GM18517 (cell line): Measurements from ENCODE around the gene NOS1AP.
"Not testable (repeated sequence)": the region's sequence is repeated elsewhere in the genome, so short reads cannot be mapped to it uniquely, and the experiment has no call there.

ENCODE experiments used
- ATAC-seq: cut with Tn5 transposase; IDR thresholded peaks from one replicate; pipeline ENCODE4 v1.9.1; 2021; ENCODE audit warnings: mild to moderate bottlenecking, moderate library complexity; ENCODE audit not compliant: unreplicated experiment

Gene NOS1AP

GRCh38 chr1:162069334-162070093 is at the start of gene NOS1AP:
Gene NOS1AP, plus strand, starts transcription at chr1:162069691. Its CDS starts 487 bp downstream, at chr1:162070178.
- ATAC-seq = peak; percentile 88

DNA sequence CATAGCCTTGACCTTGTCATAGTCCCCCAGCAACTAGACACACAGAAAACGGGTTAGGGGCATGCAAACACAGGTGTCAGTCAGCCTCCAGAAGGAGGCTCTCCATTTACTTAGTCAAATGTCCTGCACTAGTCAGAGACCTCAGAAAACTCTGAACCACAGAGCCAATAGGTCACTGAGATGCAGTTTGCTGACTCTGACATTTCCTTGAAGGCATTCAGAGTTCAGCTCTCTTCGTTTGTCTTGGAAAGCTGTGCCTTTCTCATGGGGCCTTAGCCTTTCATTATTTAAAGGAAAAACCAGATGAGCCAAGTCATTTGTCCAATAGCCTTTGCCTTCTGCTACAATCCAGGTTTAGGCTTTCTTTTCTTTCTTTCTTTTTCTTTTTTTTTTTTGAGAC is 49.3 kb upstream of the NOS1AP start:
- no peak for ATAC-seq

- ATAC-seq = no peak
These were observed 48.4 kb upstream of the NOS1AP start for GRCh38 chr1:162021124-162021523.

DNA sequence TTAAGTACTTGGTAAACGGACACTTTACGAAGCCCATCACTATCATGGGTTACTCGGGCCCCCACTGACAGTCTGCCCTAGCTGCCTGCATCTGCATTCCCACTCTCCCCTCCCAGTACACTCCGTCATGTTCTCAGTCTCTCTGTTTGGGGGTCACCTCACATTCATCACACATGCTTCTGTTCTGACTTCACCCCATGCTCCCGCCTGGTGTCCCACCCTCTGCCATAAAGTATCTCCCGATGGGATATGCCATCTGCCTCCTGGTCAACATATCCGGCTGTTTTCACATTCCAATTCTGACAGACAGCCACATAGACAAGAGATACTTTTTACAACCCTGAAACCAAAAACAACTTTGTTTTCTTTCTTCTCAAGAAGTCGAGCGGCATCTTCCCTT is 46.9 kb upstream of the NOS1AP start:
- ATAC-seq = no peak

DNA sequence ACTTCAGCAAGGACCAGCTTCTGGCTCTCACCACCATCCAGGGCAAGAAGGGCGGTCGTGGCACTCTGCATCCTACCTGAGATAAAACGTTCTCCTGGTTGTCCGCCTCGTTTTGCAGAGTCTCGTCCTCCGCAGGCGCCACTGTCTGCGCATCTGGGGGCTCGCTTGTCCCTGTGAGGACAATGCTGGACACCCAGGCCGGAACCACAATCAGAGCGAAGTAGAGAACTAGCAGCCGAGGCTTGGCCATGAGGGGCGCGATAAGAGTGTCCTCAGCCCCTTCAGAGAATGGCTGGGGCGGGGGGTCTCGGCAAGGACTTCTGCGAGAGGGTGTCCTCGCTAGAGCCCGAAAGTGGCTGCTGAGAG is 46.3 kb upstream of the NOS1AP start:
- ATAC-seq = no peak

DNA sequence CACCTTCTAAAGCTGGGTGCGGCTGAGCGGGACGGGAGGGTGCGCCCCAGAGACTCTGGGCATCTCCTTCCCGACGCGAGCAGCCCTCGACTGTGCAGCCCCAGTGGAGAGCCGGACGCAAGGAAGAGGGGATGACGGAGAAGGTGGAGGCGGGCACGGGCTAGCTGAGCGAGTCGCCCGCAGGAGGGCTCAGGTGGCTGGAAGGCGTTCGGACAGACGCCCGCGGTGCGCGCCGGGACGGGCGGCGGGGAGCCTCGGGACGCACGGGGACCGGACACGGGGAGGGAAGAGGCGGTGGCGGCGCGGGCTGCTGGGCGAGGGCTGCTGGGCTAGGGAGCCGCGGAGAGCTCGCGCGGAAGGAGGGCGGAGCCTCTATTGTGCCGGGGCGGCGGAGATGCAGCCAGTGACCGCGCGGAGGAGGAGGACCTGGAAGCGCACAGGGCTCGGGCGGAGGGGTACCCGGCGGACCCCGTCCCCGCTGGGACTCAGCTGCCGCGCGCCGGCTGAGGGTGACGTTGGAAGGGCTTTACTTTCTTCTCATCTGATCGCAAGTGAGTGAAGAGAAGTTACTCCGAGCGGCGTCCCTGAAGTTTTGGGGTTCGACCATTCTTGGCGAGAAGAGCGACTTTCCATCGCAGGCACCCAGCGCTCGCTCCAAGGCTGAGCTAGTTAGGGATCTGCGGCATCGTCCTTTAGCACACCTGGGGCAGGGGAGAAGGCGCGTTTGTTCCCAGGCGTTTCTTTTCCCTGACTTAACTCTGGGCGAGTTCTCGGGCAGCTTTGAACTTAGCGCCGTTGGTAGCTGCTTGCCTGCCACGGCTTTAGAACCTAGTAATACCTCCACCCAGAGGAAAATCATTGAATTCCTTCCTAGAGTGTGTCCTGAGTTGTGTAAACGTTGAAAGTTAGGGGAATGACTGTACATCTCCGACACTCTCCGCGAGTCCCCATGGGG is 45.7 kb upstream of the NOS1AP start, which contains the start of gene OLFML2B:
Gene OLFML2B (minus strand): TSS at position 323 of the 955 bp plus-strand sequence. CDS start 439 bp downstream, outside the sequence.
- peak; percentile 52 for ATAC-seq

- no peak for ATAC-seq
These were observed 44.0 kb upstream of the NOS1AP start for GRCh38 chr1:162025541-162025940.

DNA sequence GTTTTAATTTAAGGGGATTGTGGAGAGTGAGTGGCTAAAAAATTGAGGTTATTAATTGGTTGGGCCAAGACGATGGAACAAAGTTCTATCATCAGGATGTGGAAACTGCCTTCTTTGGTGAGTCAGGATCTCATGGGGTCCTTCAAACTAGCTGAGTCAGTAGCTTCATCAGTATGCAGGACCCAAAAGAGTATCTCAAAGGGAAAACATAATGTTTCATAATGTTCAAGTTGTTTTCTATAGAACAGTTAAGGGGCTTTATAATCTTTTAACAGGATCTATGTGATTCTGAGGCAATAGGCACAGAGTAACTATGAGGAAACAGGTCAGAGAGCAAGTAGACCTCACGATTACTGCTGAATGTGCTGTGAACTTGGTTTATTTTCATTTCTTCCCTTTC is 42.6 kb upstream of the NOS1AP start:
- ATAC-seq = no peak

DNA sequence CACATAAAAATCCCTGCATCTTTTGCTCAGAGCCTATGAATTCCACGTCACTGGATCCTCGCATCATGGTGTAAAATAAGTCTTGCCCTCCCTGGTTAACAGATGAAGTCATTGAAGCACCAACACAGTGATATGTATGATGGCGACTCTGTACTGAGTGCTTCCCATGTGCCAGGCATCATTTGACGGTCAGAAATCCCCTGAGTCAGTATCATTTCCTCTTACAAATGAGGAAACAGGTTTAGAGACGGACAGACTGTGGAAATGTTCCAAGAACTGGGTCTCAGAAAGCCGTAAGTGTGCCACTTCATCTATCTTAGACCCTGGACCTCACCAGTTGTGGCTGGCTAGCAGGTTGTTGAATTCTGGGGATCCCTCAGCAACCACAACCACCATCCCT is 40.8 kb upstream of the NOS1AP start:
- ATAC-seq = peak; percentile 67

DNA sequence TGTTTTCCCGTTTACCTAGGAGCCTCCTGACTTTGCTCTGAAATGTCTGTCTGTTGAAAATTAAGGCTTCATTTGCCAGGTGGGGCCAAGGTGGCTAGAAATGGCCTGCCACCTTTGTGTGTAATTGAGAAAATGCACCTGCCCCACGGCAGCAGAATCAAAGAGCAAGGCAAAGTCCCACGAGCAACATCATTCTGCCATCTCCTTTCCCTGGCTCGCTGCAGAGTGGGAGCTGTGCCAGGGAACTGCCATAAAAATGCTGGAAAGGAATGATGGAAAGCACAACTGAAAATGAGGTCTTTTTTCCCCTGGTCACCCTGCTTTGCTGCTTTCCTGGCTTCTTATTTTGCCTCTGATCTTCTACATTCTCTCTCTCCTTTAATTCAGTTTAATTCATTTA is 40.3 kb upstream of the NOS1AP start:
- ATAC-seq = no peak

GRCh38 chr1:162030759-162031280 is 38.7 kb upstream of the NOS1AP start:
- ATAC-seq = no peak

DNA sequence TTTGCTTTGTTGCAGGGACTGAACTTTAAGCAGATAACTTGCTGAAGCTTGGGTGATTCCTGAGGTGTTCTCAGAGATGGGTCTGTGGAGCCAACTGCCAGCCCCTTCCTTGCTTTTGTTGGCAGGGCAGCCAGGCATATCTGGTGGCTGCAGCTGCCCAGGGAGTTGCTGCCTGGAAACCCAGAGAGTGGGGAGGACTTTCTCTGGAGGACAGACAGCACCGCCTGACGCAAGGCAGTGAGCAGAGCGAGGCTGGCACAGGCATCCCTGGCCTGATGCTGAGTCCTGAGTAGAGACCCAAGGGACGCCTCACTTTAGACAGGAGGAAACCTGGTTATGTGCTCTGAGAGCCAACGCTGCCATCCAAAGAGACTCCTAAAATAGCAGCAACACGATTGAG is 36.1 kb upstream of the NOS1AP start:
- ATAC-seq = no peak

DNA sequence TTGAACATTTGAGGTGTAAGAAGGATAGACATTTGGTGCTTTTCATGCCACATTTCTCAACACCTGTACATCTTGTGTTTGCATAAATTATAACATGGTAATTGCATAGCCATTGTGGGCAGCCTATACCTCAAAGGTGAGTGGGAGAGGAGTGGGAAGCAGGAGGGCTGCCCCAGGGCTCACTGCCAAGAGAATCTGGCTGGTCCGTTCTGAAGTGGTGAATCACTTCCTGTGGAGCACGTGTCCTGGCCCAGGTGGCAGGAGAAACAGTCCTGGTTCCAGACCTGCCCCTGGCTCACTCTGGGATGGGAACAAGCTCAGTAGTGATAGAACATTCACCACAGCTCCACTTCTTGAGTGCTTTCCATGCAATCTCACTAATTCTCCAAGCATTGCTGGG is 34.2 kb upstream of the NOS1AP start:
- no peak for ATAC-seq

GRCh38 chr1:162036163-162036562 is 33.3 kb upstream of the NOS1AP start:
- ATAC-seq = no peak

- no peak for ATAC-seq
These were observed 30.9 kb upstream of the NOS1AP start for GRCh38 chr1:162038624-162039023.

- ATAC-seq = no peak
These were observed 29.5 kb upstream of the NOS1AP start for GRCh38 chr1:162040001-162040400.

DNA sequence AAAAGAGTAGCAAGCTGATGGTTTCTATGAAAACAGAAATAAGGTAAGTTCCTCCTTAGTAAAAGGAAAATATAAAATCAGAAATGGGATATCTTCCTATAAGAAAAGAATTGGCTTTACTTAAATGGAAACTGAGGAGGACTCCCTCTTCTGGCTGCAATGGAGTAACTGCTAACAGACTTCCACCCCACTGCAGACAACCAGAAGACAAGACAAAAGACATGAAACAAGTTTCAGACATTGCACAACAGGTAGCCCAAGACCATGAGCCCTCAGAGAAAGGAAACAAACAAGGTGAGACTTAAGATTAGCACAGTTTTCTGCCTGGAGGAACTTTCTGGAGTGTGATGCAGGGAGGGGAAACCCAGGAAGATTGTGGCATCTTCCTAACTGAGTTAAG is 28.8 kb upstream of the NOS1AP start:
- ATAC-seq = no peak

DNA sequence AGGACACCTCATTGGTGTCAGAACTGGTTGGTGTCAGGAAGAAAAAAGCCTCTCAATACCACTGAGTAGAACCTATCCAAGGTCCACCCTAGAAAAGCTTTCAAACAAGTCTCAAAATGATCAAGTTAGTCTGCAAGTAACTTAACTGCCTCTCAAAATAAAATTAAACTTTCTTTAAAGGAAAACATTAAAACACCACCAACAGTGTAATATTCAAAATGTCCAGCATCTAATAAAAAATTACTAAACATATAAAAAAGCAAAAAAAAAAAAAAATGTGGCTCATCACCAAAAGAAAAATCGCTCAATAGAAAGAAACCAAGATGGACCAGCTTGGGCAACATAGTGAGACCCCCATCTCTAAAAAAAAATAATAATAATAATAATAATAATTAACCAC is 27.1 kb upstream of the NOS1AP start:
- ATAC-seq = no peak

DNA sequence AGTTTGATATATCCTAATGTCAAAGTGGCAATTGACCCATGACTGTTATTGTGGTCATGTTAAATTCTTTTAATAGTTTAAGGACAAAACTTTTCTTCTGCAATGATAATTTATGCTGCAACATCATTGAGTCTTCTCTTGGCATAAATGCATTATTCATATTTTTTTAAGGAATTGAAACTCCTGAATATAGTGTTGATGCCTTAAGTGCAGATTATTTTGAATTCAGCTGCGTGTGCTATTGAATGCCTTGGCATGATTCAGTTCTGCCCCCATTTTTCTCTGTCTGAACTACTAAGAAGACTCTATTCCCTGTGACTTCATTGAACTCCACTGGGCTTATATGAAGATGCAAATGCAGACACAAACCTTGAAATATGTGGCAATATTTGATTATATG is 22.6 kb upstream of the NOS1AP start:
- ATAC-seq = no peak

DNA sequence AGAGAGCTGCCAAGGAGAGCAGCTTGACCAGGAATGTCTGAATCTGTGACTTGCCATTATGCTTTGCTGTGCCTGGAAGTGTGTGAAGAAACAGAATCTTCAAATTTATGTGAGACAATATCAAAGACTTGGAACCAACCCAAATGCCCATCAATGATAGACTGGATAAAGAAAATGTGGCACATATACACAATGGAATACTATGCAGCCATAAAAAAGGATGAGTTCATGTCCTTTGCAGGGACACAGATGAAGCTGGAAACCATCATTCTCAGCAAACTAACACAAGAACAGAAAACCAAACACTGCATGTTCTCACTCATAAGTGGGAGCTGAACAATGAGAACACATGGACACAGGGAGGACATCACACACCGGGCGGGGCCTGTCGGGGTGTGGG is 15.5 kb upstream of the NOS1AP start:
- not testable (repeated sequence) for ATAC-seq

GRCh38 chr1:162055062-162055461 is 14.4 kb upstream of the NOS1AP start:
- no peak for ATAC-seq

- ATAC-seq = no peak
These were observed 13.4 kb upstream of the NOS1AP start for GRCh38 chr1:162056043-162056442.
